Occipital lobe (tissue), 2 donors: Measurements from ENCODE around the gene PIGU. TPM values are rescaled to one million over a fixed set of nuclear protein-coding genes. Genes with fewer than 3 reads are reported as not detected.
A peak's percentile ranks its signal among the peaks of the same experiment; 100 is the strongest.
"Not testable (repeated sequence)": the region's sequence is repeated elsewhere in the genome, so short reads cannot be mapped to it uniquely, and the experiment has no call there.

Experiments used
- DNase-seq: peaks from one replicate; lab custom pipeline; 2025; lab: John Stamatoyannopoulos, UW
- total RNA-seq: library from RNA; depleted of rRNA; stranded (reverse); fragments of >200 nt; gene quantifications from one replicate; pipeline ENCODE4 v1.2.3, GENCODE V29; 2014

Gene PIGU
- total RNA-seq: 14.8 TPM

GRCh38 chr20:34676642-34677373 lies at the start of gene PIGU:
PIGU (minus strand) TSS chr20:34677092; CDS start chr20:34677085, 7 bp downstream.
- peak; percentile 96 for DNase-seq

GRCh38 chr20:34724172-34724571 lies 47.3 kb upstream of the PIGU start:
- DNase-seq: no peak

- DNase-seq: not testable (repeated sequence)
These were observed 45.7 kb upstream of the PIGU start for GRCh38 chr20:34722560-34722959.

GRCh38 chr20:34720266-34720665 lies 43.4 kb upstream of the PIGU start:
- peak; percentile 5 for DNase-seq

- DNase-seq: not testable (repeated sequence)
These were observed 42.5 kb upstream of the PIGU start for GRCh38 chr20:34719242-34720017.

- DNase-seq: no peak
These were observed 40.6 kb upstream of the PIGU start for GRCh38 chr20:34717230-34718095.

- no peak for DNase-seq
These were observed 40.0 kb upstream of the PIGU start for GRCh38 chr20:34716921-34717229.

GRCh38 chr20:34715384-34715783 lies 38.5 kb upstream of the PIGU start:
- no peak for DNase-seq

GRCh38 chr20:34713944-34714515 lies 37.1 kb upstream of the PIGU start:
- not testable (repeated sequence) for DNase-seq

GRCh38 chr20:34713194-34713943 lies 36.5 kb upstream of the PIGU start:
- DNase-seq: no peak

GRCh38 chr20:34712525-34713192 lies 35.8 kb upstream of the PIGU start:
- DNase-seq: no peak

- DNase-seq: no peak
These were observed 35.0 kb upstream of the PIGU start for GRCh38 chr20:34711813-34712430.

- no peak for DNase-seq
These were observed 34.1 kb upstream of the PIGU start for GRCh38 chr20:34710861-34711574.

GRCh38 chr20:34710568-34710839 lies 33.6 kb upstream of the PIGU start:
- DNase-seq: no peak

GRCh38 chr20:34709831-34710567 lies 33.1 kb upstream of the PIGU start:
- DNase-seq: peak; percentile 82

GRCh38 chr20:34709044-34709830 lies 32.3 kb upstream of the PIGU start:
- DNase-seq: peak; percentile 82

GRCh38 chr20:34708621-34709043 lies 31.7 kb upstream of the PIGU start:
- DNase-seq: peak; percentile 14
